Muscle layer of duodenum (tissue), 2 donors: ENCODE results near the gene CDC42BPG.
A peak's percentile ranks its signal among the peaks of the same experiment; 100 is the strongest.

ENCODE experiments used
- H3K27ac ChIP-seq: one replicate; pipeline ENCODE4 v1.7.0; 2013; ENCODE audit warnings: mild to moderate bottlenecking, low read length
- H3K27me3 ChIP-seq: one replicate; pipeline ENCODE4 v1.7.0; 2013; ENCODE audit warnings: low read depth, mild to moderate bottlenecking, control low read depth, low read length
- H3K36me3 ChIP-seq, 2 donors: one replicate each; pipeline ENCODE4 v1.7.0; 2013; ENCODE audit warnings: low read length in 2 of 2, control low read depth in 1 of 2, mild to moderate bottlenecking in 1 of 2; ENCODE audit not compliant: insufficient read depth in 2 of 2, control insufficient read depth in 1 of 2
- H3K4me1 ChIP-seq, 2 donors: one replicate each; pipeline ENCODE4 v1.7.0; 2013; ENCODE audit warnings: low read length in 2 of 2, mild to moderate bottlenecking in 2 of 2, control low read depth in 1 of 2, moderate library complexity in 1 of 2; ENCODE audit not compliant: insufficient read depth in 2 of 2, control insufficient read depth in 1 of 2
- H3K4me3 ChIP-seq, 2 donors: one replicate each; pipeline ENCODE4 v1.7.0; 2013; ENCODE audit warnings: low read length in 2 of 2, low read depth in 1 of 2, mild to moderate bottlenecking in 1 of 2
- H3K9me3 ChIP-seq, 2 donors: one replicate each; pipeline ENCODE4 v1.7.0; 2013; ENCODE audit warnings: low read length in 2 of 2, control low read depth in 1 of 2, mild to moderate bottlenecking in 1 of 2; ENCODE audit not compliant: control insufficient read depth in 1 of 2
- donor health status: healthy.

CDC42BPG gene

DNA sequence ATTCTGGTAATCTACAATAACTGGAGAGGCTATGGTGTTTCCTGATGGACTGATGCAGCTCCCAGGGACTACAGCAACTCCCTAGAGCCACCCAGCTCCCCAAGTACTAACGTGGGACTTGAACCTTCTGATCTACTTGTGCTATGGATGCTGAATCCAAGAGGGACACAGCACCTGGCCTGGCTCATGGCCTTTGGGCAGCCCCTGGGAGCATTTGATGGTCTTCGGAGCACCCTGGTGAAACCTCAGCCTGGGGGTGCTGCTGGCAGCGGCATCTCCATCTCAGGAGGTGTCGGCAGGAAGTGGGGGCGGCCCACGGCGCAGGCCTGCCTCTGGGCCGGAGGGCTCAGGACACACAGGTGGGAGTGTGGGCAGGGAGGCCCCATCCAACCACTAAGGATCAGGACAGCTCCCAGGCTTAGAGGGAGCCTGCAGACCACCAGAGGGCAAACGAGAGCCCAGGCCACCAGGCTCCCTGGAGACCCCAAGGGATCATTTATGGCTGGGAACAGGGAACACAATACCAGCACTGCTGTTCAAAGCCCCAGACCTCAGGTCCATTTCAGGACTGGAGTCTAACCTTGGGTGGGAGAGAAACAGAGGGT is 25.2 kb upstream of the CDC42BPG start:
- no peaks in the 10 kb centered on the region for H3K9me3 ChIP-seq
- H3K36me3 ChIP-seq, result peaks cover 24 to 29% of the 10 kb centered on the region in 2 donors
- H3K4me3 ChIP-seq, result peak overlapping the region; percentile 9 to 30
- H3K27ac ChIP-seq, result peak overlapping the region; percentile 83
- H3K27me3 ChIP-seq, result no peaks in the 10 kb centered on the region
- peaks cover 43 to 86% of the 10 kb centered on the region in 2 donors for H3K4me1 ChIP-seq

DNA sequence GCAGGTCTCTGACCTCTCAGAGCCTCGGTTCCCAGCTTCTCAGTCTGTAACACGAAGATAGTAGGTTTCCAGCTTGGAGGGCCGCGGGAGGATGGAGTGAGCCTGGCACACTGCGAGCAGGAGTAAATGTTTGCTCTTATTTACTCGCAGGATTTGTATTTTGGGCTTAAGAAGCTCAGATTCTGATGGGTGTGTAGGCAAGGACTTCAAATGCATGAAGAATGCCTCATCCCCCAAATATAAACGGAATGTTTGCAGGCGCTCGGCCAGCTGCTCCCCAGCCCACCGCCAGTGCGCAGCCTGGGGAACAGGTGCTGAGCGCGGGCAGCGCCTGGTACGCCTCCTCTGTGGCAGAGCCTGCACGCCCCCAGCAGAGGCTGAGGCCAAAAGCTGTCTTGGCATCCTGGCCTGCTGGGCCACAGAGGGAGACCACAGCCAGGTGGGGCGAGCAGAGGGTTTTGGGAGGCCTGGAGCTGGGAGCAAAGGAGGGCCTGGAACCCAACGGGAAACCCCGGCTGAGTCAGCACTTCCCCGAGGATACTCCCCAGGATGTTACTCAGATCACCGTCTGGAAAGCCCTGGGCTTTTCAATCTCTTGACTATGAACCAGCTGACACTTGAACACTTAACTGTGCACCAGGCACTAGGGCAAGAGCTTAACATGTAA is 24.6 kb upstream of the CDC42BPG start:
- Histone ChIP-seq H3K27ac (peak overlapping the region; percentile 83), H3K9me3 (no peaks in the 10 kb centered on the region), H3K36me3 (peaks cover 24% of the 10 kb centered on the region in 2 donors), H3K27me3 (no peaks in the 10 kb centered on the region), H3K4me1 (peaks cover 48 to 87% of the 10 kb centered on the region in 2 donors), H3K4me3 (peak overlapping the region in 1 of 2 donors; percentile 9)

- peaks cover 53 to 92% of the 10 kb centered on the region in 2 donors for H3K4me1 ChIP-seq
- H3K4me3 ChIP-seq, result no peak overlapping the region
- peak overlapping the region; percentile 83 for H3K27ac ChIP-seq
- no peaks in the 10 kb centered on the region for H3K27me3 ChIP-seq
- H3K9me3 ChIP-seq, result no peaks in the 10 kb centered on the region
- peaks cover 17 to 18% of the 10 kb centered on the region in 2 donors for H3K36me3 ChIP-seq
Measured at GRCh38 chr11:64867748-64868462, 23.5 kb upstream of the CDC42BPG start.

- Histone ChIP-seq H3K27ac (peak overlapping the region; percentile 95), H3K4me1 (peaks cover 49 to 85% of the 10 kb centered on the region in 2 donors)
Measured at GRCh38 chr11:64866173-64866491, 21.7 kb upstream of the CDC42BPG start.

DNA sequence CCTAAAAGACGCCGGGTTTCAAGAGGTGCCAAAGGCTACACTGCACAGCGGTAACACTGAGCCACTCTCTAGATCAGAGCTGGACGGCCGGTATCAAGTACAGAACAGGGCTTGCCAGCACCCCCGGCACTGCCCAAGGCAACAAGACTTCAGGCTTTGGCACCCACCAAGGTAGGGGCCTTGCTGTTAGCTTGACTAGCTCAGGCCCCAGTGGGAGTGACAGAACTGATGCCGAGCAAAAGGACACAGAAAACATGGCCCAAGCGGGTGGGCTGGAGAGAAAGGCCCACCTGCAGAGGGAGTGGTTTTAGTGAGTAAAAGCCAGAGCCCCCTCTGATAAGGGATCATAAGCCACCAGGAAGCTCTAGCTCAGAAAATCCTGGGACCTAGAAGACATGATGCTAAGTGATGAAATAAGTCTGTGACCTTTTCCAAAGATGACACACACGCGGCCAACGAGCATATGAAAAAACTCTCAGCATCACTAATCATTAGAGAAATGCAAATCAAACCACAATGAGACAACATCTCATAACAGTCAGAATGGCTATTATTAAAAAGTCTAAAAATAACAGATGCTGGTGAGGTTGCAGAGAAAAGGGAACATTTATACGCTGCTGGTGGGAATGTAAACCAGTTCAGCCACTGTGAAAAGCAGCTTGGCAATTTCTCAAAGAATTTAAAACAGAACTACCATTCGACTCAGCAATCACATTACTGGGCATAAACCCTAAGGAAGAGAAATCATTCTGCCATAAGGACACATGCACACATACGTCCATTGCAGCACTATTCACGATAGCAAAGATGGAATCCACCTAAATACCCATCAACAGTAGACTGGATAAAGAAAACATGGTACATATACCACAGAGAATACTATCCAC is 21.1 kb upstream of the CDC42BPG start:
- Histone ChIP-seq H3K4me1 (peaks cover 44 to 79% of the 10 kb centered on the region in 2 donors), H3K36me3 (peaks cover 0 to 6% of the 10 kb centered on the region in 2 donors), H3K4me3 (peak overlapping the region in 1 of 2 donors; percentile 51), H3K27ac (peak overlapping the region; percentile 95), H3K27me3 (no peaks in the 10 kb centered on the region), H3K9me3 (no peaks in the 10 kb centered on the region)

More at GRCh38 chr11:64866173-64866491, 21.7 kb upstream of the CDC42BPG start:
- Histone ChIP-seq H3K9me3 (no peaks in the 10 kb centered on the region), H3K27me3 (no peaks in the 10 kb centered on the region), H3K36me3 (peaks cover 5 to 6% of the 10 kb centered on the region in 2 donors), H3K4me3 (no peak overlapping the region)

DNA sequence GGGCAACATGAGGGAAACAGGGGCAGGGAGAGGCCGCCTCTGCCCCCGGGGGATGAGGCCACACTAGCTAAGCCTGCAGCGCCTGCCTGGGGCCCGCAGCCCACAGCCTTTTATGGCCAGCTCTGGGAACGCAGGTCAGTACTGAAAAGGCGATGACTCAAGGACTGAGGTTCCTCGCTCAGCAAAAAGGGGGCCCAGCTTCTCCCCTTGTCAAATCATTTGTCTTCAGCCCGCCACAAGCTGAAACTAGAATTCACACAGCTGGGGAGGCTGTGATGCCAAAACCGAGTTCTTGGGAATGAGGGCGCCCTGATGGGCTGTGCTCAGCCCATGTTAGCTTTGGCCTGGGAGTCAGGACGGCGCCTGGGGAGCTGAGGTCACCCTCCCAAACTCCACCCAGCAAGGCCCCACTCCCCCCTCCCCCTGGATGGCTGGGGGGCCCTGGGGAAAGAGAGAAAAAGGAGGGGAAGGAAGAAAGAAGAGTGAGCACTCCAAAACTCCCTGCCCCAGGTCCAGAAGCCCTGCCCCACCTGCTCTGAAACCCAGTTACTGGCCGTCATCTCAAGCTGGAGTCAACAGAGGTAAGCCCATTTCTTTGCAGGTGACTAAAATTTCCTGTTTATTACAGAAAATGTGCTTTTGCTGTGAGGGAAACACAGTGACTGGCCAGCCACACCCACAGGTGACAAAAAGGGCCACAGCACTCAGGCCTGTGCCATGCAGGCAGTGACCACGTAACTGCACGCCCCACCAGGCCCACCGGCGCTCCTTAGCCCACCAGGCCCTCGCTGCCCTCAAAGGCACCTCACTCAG is 20.2 kb upstream of the CDC42BPG start:
- Histone ChIP-seq H3K4me1 (peaks cover 37 to 71% of the 10 kb centered on the region in 2 donors), H3K27me3 (no peaks in the 10 kb centered on the region), H3K36me3 (peaks cover 5 to 6% of the 10 kb centered on the region in 2 donors), H3K4me3 (peak overlapping the region; percentile 3 to 51), H3K27ac (peak overlapping the region; percentile 95), H3K9me3 (no peaks in the 10 kb centered on the region)

DNA sequence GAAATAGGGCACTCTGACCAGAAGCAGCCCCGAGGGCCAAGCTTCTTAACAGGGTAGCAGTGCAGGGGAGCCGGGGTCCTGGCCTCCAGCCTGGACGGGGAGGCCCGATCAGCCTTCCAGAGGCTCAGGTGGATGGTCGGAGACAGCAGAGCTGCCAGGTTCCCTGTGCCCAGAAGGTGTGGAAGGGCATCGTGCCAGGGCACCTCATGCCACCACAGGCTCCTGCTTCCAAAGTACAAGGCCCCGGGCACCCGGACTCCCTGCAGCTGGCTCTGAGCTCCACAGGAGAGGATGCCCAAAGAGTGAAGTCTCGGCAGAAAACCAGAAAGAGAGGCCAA is 19.7 kb upstream of the CDC42BPG start:
- Histone ChIP-seq H3K4me3 (peak overlapping the region; percentile 3 to 51), H3K36me3 (peaks cover 6 to 8% of the 10 kb centered on the region in 2 donors), H3K9me3 (no peaks in the 10 kb centered on the region), H3K4me1 (peaks cover 32 to 65% of the 10 kb centered on the region in 2 donors), H3K27me3 (no peaks in the 10 kb centered on the region), H3K27ac (peak overlapping the region; percentile 95)

DNA sequence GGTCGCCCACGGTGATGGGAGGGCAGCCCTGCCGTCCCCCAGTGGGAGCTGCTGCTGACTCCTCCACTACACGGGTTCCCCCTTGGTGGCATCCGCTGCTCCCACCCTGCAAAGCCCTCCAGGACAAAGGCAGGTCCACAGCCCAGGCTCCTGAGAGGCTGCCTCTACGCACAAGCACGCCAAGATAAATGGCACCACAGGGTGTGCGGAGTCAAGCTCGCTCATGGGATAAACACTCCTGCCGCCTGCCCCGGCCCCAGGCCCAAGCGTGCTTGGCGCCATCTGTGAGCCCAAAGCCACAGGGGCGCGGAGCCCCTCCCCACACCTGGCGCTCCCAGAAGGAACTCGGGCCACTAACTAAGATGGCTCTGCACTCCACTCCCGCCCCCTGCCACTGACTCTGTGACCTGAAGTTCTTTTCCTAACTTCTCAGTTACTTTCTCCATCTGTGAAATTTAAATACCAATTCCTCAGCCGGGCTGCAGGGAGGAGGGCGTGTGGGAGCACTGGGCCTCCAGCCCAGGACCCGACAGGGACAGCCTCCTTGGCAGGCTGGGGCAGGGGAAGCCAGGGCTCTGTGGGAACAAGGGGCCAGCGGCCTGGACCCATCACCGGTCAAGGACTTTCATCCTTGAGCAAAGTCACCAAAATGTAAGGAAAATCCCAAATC is 19.1 kb upstream of the CDC42BPG start:
- Histone ChIP-seq H3K27ac (peak overlapping the region; percentile 95), H3K9me3 (no peaks in the 10 kb centered on the region), H3K4me3 (peak overlapping the region in 1 of 2 donors; percentile 51), H3K4me1 (peaks cover 32 to 59% of the 10 kb centered on the region in 2 donors), H3K27me3 (no peaks in the 10 kb centered on the region), H3K36me3 (peaks cover 8 to 9% of the 10 kb centered on the region in 2 donors)

DNA sequence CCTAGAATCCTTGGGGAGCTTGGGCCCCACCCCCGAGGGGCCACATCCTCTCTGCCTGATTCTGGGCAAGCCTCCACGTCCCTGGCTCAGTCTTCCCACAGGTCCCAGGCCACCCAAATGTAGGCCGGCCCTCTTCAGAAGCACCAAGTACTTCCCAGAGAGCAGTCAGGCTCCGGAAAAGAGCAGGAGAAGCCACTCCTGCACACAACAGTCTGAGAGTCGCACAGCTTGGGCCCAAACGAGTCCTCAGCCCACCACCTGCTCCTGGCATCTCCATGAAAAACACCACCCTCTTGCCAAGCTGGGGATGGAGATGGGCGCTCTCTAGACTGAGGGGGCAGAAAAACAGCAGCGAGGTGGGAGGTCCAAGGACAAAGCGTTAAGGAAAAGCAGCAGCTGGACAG is 18.5 kb upstream of the CDC42BPG start:
- peak overlapping the region; percentile 95 for H3K27ac ChIP-seq
- H3K9me3 ChIP-seq, result no peaks in the 10 kb centered on the region
- H3K36me3 ChIP-seq, result peaks cover 7 to 8% of the 10 kb centered on the region in 2 donors
- peaks cover 32 to 54% of the 10 kb centered on the region in 2 donors for H3K4me1 ChIP-seq
- H3K27me3 ChIP-seq, result no peaks in the 10 kb centered on the region
- peak overlapping the region in 1 of 2 donors; percentile 51 for H3K4me3 ChIP-seq
